ENCODE measurements around the gene COX11. TPM values are rescaled to one million over a fixed set of nuclear protein-coding genes. Genes with fewer than 3 reads are reported as not detected.

The COX11 gene
- 73.8 and 79.5 TPM in 2 replicates for total RNA-seq

GRCh38 chr17:54968262-54968987 is at the start of gene COX11, which contains the start of gene STXBP4:
COX11 (minus strand) TSS chr17:54968654; CDS start chr17:54968646, 8 bp downstream.
STXBP4 (plus strand) TSS chr17:54968765; CDS start chr17:54986220, 17,455 bp downstream.

Other genes starting within 250 kb of the COX11 start
- 14.8 and 16.6 TPM in 2 replicates for gene TOM1L1, start 67.8 kb downstream of the COX11 start, total RNA-seq
- 5.0 and 5.5 TPM in 2 replicates for gene STXBP4, start 111 bp upstream of the COX11 start, total RNA-seq

Measured in smooth muscle cell of bladder (primary cell).